ENCODE results near the gene KCNQ2.

The KCNQ2 gene

DNA sequence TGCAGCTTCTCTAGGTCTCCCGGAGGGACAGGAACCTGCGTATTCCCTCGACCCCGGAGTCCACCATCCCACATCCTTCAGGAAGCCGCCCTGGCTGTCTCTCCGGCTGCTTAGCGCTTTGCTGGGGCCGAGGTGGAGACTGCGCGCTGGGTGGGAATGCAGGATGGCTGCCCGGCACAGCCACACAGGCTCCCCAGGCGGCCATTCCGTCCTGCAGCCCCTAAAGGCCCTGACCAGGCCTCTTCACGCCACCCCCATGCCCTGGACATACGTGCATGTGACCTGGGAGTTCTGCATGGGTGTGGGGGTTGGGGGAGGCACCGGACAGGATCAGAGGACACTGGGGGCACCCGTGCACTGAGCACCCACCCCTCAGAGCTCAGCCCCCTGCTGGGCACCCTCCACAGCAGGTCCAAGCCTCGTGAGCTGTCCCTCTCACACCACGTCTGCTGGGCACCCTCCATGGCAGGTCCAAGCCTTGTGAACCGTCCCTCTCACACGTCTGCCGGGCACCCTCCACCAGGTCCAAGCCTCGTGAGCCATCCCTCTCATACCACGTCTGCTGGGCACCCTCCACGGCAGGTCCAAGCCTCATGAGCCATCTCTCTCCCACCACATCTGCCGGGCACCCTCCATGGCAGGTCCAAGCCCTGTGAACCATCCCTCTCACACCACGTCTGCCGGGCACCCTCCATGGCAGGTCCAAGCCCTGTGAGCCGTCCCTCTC lies 70.9 kb downstream of the KCNQ2 start:
- no peak for DNase-seq

DNA sequence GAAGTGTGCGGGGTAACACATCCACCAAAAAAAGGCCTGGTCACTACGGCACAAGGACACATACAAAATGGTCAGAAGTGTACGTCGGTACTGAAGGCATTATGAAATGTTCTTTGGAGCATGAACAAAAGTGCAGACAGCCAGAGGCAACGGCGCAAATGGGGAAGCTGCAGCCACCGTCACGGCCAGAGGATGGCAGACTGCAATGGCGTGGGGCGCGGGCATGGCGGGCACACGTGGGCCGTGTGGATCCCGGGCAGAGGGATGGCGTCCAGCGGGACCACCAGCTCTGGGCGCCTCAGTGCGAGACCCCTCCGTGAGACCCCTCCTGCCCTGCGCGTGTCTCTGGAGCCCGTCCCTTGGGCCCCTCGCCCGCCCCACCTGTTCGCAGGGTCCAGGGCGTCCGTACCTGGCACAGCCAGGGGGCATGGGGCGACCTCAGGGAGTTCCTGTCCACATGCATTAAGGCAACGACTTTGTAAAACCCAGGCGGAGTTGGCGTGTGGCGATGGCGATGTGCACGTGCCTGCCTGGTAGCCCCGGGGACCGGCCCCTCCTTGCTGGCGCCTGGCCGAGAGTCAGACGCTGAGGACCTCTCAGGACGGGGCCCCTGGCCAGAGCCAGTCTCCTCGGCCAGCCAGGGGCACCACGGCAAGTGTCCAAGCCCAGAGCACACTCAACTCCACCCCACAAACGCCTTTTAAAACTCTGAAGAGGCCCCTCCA lies 71.8 kb downstream of the KCNQ2 start:
- DNase-seq: no peak

DNA sequence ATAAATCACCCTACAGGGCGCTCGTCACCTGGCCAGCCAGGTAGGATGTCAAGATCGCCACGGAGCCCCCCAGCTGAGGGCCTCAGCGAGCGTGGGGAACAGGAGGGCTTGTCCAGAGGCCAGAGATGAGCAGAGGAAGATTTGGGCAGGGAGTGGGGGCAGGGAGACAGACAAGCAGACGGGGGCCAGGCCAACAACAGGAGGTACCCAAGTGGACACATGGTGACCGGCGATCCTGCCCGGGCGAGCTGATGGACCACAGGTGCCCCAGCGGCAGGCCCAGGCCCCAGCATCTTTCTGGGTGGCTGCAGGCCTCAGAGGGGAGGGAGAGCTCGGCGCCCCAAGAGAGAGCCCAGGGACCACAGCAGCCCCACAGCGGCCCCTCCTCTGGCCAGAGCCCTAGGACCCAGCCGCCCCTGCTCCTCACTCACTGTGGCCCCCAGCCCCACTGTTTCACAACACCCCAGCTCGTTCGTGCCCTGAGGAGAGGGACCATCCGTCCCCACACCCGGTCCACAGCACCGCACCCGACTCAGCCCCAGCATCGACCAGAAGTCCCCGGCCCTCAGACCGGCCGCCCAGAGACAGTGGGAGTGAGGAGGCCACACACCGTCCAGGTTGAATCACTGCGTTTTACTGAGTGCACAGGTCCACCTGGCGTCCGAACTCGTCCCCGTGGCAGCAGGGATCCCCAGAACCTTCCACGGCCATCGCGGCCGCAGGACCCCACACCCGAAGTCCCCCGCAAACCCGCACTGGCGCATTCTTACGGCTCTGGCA lies 72.7 kb downstream of the KCNQ2 start:
- DNase-seq: no peak

DNA sequence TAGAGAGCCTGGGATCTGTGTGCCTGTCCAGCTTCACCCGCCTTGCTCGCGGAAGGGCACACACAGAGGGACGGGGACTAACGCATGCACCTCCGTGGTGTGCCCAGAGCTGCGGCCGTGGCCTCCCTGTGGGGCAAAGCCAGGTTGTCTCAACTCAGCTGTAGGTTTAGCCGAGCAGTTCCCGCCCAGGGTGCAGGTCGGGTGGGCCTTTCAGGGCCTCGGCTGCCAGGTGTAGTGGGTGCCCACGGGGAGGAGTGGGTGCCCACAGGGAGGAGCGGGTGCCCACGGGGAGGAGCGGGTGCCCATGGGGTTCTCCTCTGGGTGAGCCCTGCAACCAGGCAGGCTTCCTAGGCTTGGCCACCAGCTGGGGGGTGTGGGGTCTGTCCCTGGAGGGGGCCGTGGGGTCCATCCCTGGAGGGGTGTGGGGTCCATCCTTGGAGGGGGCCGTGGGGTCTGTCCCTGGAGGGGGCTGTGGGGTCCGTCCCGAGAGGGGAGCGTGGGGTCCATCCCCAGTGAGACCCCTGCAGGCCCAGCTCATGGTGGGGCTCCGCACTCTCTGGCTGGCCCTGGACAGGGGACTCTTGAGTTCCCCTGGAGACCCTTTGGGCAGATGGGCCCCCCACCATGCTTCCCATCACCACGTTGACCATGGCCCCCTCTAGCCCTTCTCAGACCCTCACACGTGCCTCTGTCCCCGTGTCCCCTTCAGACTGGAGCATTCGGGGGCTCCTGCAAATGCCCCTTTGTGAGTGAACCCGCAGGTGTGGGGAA lies 73.5 kb downstream of the KCNQ2 start:
- DNase-seq: no peak

DNA sequence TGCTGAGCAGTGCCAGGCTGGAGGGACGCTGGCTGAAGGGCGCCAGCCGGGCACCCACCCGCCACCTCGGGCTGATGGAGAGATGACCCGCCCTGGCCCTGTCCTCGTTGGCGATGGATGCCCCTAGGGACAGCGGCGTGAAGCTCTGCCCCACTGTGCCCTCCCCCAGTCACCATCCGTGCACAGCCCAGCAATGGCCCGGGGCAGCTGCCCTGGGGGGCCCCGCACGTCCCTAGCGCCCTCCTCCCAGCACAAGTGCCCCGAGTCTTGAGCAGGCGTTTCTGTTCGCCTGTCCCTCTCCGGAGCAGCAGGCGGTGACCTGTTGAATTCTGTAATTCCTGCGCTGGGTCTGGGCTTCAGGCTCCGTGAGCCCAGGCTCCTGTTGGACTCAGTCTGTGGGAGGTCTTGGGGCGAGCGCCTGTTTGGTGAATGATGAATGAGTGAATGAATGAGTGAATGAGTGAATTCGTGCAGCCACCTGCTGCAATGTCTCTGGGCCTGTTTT lies 74.5 kb downstream of the KCNQ2 start:
- DNase-seq: no peak

GRCh38 chr20:63397155-63397843 lies 75.2 kb downstream of the KCNQ2 start:
- DNase-seq: no peak

DNA sequence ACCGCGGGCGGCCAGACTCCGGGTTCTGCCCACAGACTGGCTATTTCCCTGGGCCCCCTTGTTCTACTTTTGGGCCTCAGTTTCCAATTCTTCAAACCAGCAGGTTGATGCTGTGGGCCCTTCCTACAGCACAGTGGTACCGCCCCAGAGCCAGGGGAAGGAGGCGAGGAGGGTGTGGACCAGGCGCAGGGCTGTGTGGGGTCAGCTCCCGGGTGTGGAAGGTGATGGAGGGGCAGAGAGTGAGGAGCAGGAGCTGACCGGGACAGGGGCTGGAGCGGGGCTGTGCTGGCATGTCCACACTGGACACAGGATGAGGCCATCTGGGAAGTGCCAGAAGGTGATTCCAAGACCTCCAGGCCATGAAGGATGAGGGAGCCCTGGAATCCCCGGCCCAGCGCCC lies 76.2 kb downstream of the KCNQ2 start:
- DNase-seq: no peak

- no peak for DNase-seq
Observed at GRCh38 chr20:63395723-63396122, 76.7 kb downstream of the KCNQ2 start.

DNA sequence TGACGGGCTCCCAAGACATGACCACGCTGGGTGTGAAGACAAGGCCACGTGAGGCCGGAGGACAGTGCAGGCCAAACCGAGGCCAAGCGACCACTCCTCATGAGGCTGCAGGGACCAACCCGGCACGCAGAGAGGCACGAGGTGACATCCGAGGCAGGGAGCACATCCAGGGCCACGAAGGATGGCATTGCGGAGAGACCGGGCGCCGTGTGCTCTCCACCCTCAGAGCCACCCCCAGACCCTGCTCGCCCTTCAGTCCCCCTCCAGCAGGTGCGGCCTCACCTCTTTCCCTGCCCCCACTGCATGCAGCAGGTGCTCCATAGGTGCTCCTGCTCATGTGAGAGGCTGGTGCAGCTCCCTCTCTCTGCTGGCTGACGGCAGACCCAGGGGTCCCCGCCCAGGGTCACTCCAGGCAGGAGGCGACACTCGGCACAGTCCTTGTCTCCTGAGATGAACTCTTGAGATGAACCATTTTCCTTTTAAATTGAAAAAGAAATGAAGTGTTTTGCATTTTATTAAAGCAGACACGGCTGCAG lies 77.5 kb downstream of the KCNQ2 start:
- no peak for DNase-seq

- DNase-seq: no peak
Observed at GRCh38 chr20:63394069-63394919, 78.2 kb downstream of the KCNQ2 start.

DNA sequence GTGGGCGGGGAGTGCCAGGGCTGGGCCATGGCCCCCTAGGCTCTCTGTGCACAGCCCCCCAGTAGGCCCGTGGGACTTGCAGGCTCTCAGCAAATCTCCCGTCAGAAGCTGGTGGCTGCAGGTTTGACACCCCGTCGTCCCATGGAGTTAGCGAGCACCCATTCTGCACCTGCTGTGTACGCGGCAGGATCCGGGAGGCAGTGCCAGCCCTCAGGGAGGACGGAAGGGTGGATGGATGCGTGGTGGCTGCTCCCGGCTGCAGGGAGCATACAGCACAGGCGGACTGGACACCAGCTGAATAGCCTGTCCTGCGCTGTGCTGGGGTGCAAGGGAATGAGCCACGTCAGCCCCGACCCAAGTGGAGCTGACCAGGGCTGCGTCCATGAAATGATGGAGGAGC lies 78.9 kb downstream of the KCNQ2 start:
- no peak for DNase-seq

DNA sequence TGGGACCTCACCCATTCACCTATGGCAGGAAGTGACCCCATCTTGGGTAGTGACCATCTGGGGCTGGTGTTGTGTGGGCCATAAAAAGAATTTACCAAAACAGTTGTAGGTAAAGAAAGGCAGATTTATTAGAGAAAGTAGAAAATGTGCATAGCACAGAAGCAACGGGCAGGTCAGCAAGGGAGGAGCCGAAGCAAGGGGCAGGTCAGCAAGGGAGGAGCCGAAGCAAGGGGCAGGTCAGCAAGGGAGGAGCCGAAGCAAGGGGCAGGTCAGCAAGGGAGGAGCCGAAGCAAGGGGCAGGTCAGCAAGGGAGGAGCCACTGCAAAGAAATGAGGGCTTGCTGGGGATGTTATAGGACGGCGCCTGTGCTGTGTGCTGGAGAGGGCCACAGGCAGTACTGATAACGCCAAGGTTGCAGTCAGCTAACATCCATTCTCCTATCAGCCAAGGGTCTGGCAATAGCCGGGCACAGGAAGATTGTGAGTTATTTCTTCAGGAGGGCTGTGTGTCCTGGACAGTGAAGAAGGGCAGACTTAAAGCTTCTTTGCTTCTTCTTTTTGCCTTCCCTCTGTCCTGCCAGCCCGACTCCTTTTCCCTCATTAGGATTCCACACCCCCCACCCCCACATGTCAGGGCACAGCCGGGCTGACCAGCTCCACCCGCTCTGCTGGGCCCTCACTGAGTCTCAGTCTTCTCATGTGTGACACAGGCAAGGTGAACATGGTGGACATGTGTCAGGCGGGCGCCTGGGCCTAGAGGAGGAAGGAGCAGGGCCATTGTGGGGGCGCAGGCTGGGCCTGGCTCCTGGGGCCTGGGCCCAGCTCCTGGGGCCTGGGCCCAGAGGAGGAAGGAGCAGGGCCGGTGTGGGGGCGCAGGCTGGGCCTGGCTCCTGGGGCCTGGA lies 79.7 kb downstream of the KCNQ2 start:
- no peak for DNase-seq

DNA sequence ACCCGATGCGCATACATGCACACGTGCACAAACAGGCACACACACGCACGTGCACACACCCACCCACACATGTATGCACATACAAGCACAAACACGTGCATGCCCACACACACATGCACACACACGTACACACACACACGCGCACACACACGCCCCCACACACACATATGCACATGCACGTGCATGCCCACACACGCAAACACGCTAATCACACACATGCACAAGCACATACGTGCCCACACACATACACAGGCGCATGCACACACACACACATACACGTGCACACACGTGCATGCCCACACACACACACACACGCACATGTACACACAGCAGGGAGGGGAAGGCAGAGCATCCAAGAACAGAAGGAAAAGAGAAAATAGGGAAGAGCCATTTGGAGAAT lies 84.5 kb downstream of the KCNQ2 start:
- no peak for DNase-seq

DNA sequence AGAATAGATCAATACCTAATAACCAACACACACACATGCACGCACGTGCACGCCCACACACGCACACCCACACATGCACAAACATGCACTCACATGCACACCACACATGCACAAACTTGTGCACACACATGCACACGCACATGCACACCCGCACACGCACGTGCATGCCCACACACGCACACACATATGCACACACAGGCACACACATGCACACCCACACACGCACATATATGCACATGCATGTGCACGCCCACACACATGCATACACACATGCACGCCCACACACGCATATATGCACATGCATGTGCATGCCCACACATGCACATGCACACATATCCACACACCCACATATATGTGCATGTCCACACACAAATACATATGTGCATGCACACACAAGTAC lies 85.1 kb downstream of the KCNQ2 start:
- no peak for DNase-seq

DNA sequence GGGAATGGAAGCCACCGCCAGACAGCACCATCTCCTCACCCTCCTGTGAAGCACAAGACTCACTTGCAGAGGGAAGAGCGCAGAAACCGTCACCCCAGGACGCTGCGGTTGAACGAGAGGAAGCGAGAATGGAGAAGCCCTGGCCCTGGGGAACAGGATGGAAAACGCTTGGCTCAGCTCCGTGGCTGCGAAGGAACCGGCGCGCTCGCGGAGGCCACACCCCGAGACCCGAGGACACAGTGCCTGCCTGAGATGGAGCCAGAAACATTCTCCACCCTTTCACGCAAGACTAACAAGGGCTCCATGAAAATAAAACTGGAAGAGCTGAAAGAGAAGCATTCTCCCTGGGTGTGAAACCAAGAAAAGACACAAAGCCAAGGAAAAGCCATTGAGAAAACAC lies 86.0 kb downstream of the KCNQ2 start:
- no peak for DNase-seq

GRCh38 chr20:63385819-63386218 lies 86.6 kb downstream of the KCNQ2 start:
- DNase-seq: no peak

GRCh38 chr20:63384336-63384735 lies 88.1 kb downstream of the KCNQ2 start:
- DNase-seq: no peak

DNA sequence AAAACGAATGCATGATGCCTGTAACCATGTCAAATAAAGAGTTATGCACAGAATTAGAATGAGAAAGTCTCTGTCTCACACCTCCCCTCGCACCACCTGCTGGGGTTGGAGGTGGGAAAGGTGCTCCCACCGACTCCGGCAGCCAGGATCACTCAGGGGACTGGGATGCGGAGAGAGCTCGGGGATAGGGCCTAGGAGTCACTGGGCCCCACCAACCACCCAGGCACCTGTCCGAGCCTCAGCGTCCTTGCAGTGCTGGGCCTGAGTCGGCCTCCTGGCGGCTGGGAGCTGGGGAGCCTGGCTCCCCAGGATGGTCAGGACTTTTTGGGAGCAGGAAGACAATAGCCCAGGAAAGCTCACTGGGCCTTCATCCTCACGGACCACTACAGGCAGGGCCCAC lies 88.9 kb downstream of the KCNQ2 start:
- DNase-seq: no peak

DNA sequence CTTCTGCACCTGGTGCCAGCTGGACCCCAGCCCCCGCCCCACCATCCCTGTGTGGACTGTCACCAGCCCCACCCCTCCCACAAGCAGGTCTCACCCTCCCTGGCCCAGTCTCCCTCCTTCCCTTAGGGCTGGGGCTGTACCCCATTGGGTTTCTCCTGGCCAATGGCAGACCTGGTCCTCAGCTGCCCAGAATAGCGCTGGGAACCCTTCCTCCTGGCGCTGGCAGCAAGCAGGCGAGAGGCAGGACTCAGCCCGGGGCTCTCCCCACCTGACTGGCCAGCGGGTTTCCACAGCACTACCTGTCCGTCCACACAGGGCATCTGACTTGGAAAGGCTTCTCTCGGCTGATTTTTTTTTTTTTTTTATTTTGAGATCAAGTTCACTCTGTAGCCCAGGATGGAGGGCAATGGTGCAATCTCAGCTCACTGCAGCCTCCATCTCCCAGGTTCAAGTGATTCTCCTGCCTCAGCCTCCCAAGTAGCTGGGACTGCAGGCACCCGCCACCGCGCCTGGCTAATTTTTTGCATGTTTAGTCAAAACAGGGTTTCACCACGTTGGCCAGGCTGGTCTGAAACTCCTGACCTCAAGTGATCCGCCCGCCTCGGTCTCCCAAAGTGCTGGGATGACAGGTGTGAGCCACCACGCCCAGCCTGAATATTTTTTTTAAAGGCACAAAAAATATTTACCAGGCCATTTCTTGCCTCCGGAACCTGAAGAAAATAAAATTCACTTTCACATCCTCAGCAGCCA lies 89.7 kb downstream of the KCNQ2 start:
- DNase-seq: no peak
